GM12878 (cell line): ENCODE data around the gene LCN12. TPM values are rescaled to one million over a fixed set of nuclear protein-coding genes. Genes with fewer than 3 reads are reported as not detected.
A peak's percentile ranks its signal among the peaks of the same experiment; 100 is the strongest.

Experiments
- ATAC-seq: fragments of 200-7000 bp; cut with Tn5 transposase; 3 replicates; pipeline ENCODE4 v1.9.1; 2020; ENCODE audit warnings: mild to moderate bottlenecking, moderate library complexity
- BruUV-seq: library from RNA; stranded (reverse); fragments of 400-500 nt; replicated peaks from 2 replicates; lab custom pipeline; 2021; lab: Mats Ljungman, UMichigan
- CTCF ChIA-PET: fragments of 300-600 bp; sonication (Branson Sonifier 250); formaldehyde crosslinking; extraction: SDS; loops from one replicate; lab custom pipeline; 2021; ENCODE audit warnings: inconsistent platforms; lab: Yijun Ruan, JAX
- POLR2A ChIA-PET: fragments of 350-600 bp; formaldehyde crosslinking; extraction: SDS; loops from one replicate; lab custom pipeline; 2021; ENCODE audit warnings: inconsistent platforms; lab: Charles Lee
- RAD21 ChIA-PET: fragments of 300-600 bp; sonication (Branson Sonifier 250); formaldehyde crosslinking; loops from one replicate; lab custom pipeline; 2023; ENCODE audit warnings: antibody characterized with exemption; ENCODE audit not compliant: unreplicated experiment; lab: Charles Lee
- SMC1A ChIA-PET: fragments of 300-600 bp; sonication (Branson Sonifier 250); formaldehyde crosslinking; loops from one replicate; lab custom pipeline; 2023; ENCODE audit not compliant: unreplicated experiment, uncharacterized antibody; lab: Charles Lee
- DNase-seq: peaks from one replicate; pipeline ENCODE4 v3.0.0-alpha.2; 2011; ENCODE audit warnings: low read depth, low spot score
- FAIRE-seq: peaks from 3 replicates; lab custom pipeline; 2011; peaks lifted over from hg19 to GRCh38; lab: Jason Lieb, UNC
- H2AFZ ChIP-seq: 2 replicates; pipeline ENCODE4 v1.6.0; 2011; ENCODE audit warnings: low read depth, low read length, control low read depth; ENCODE audit not compliant: control insufficient read depth
- H3K27ac ChIP-seq: 2 replicates; pipeline ENCODE4 v1.5.1; 2011; ENCODE audit warnings: control low read depth; ENCODE audit not compliant: control insufficient read depth, insufficient read depth
- H3K27me3 ChIP-seq, 2 experiments: replicated peaks in 1 of 2; 2 replicates each; pipeline versions ENCODE4 v1.6.0 to v1.6.1; 2011; ENCODE audit warnings: low read length in 1 of 2; ENCODE audit not compliant: control insufficient read depth in 2 of 2, insufficient read depth in 2 of 2
- H3K36me3 ChIP-seq, 2 experiments: 2 replicates each; pipeline ENCODE4 v1.5.1; 2011; ENCODE audit warnings: low read length in 1 of 2; ENCODE audit not compliant: control insufficient read depth in 2 of 2, insufficient read depth in 2 of 2
- H3K4me1 ChIP-seq: 2 replicates; pipeline ENCODE4 v1.6.1; 2011; ENCODE audit warnings: mild to moderate bottlenecking, low read length, moderate library complexity, mixed read lengths; ENCODE audit not compliant: control insufficient read depth, insufficient read depth
- H3K4me2 ChIP-seq: 2 replicates; pipeline ENCODE4 v1.6.0; 2011; ENCODE audit warnings: control low read depth; ENCODE audit not compliant: control insufficient read depth, insufficient read depth
- H3K4me3 ChIP-seq: fragments of 200-600 bp; sonication (generic); 2 replicates; pipeline ENCODE4 v1.5.1; 2016
- H3K79me2 ChIP-seq: 2 replicates; pipeline ENCODE4 v1.6.0; 2011; ENCODE audit warnings: low read length; ENCODE audit not compliant: control insufficient read depth, insufficient read depth
- H3K9ac ChIP-seq: 2 replicates; pipeline ENCODE4 v1.8.0; 2011; ENCODE audit warnings: low read length, control low read depth, mixed read lengths; ENCODE audit not compliant: control insufficient read depth, insufficient read depth
- H3K9me3 ChIP-seq: replicated peaks from 3 replicates; pipeline ENCODE4 v1.5.1; 2011; ENCODE audit warnings: mild to moderate bottlenecking, low read length; ENCODE audit not compliant: control insufficient read depth, insufficient read depth
- H4K20me1 ChIP-seq: 2 replicates; pipeline ENCODE4 v1.6.0; 2011; ENCODE audit not compliant: control insufficient read depth, insufficient read depth
- ASH2L ChIP-seq: fragments of 300-600, 200-600 bp; sonication (generic); IDR thresholded peaks from 2 replicates; pipeline ENCODE4 v1.6.1; 2017; ENCODE audit warnings: low read depth, mild to moderate bottlenecking, borderline replicate concordance
- BCL3 ChIP-seq: IDR thresholded peaks from 2 replicates; pipeline ENCODE4 v1.6.1; 2011; ENCODE audit warnings: borderline replicate concordance, low read depth, mild to moderate bottlenecking, moderate library complexity, low read length; ENCODE audit not compliant: insufficient read depth, poor library complexity, severe bottlenecking
- BHLHE40 ChIP-seq, 2 experiments: fragments of 450-650 bp in 1 of 2; IDR thresholded peaks; 2 replicates each; pipeline ENCODE4 v1.6.1; 2011 to 2017; ENCODE audit warnings: low read depth in 2 of 2, borderline replicate concordance in 1 of 2, improper control_type of control experiment in 1 of 2, low read length in 1 of 2, mild to moderate bottlenecking in 1 of 2
- CTCF ChIP-seq, 3 experiments: IDR thresholded peaks in 2 of 3; conservative IDR thresholded peaks in 1 of 3; 2 replicates each; pipeline ENCODE4 v1.5.1; 2011; ENCODE audit warnings: low read depth in 3 of 3, low read length in 3 of 3, mild to moderate bottlenecking in 3 of 3, control low read depth in 2 of 3, moderate library complexity in 2 of 3, inconsistent platforms in 1 of 3, mixed read lengths in 1 of 3; ENCODE audit not compliant: control insufficient read depth in 2 of 3, insufficient read depth in 1 of 3; ENCODE audit errors: extremely low read depth in 1 of 3
- IRF4 ChIP-seq: IDR thresholded peaks from 2 replicates; pipeline ENCODE4 v1.6.1; 2011; ENCODE audit warnings: low read depth, low read length
- KLF5 ChIP-seq: fragments of 450-650 bp; IDR thresholded peaks from 2 replicates; pipeline ENCODE4 v1.6.1; 2014; ENCODE audit warnings: mild to moderate bottlenecking; ENCODE audit not compliant: partially characterized antibody
- LARP7 ChIP-seq: fragments of 450-650 bp; IDR thresholded peaks from 2 replicates; pipeline ENCODE4 v1.6.1; 2017; ENCODE audit warnings: mild to moderate bottlenecking
- MAX ChIP-seq: IDR thresholded peaks from 2 replicates; pipeline ENCODE4 v1.6.1; 2012; ENCODE audit warnings: low read depth, low read length, improper control_type of control experiment
- NKRF ChIP-seq: fragments of 450-650 bp; conservative IDR thresholded peaks from 2 replicates; pipeline ENCODE4 v1.6.1; 2017; ENCODE audit warnings: mild to moderate bottlenecking, moderate library complexity
- RELA ChIP-seq: fragments of 450-650 bp; IDR thresholded peaks from 2 replicates; pipeline ENCODE4 v1.8.0; 2014; ENCODE audit warnings: borderline replicate concordance; ENCODE audit not compliant: partially characterized antibody
- SMARCA5 ChIP-seq: fragments of 450-650 bp; IDR thresholded peaks from 2 replicates; pipeline ENCODE4 v1.6.1; 2017; ENCODE audit warnings: mild to moderate bottlenecking
- ZBTB11 ChIP-seq: fragments of 450-650 bp; formaldehyde crosslinking; IDR thresholded peaks from 2 replicates; pipeline ENCODE4 v1.5.0; 2022; ENCODE audit warnings: mild to moderate bottlenecking, missing genetic modification characterization
- ZNF217 ChIP-seq: fragments of 450-650 bp; IDR thresholded peaks from 2 replicates; pipeline ENCODE4 v1.6.1; 2017; ENCODE audit warnings: antibody characterized with exemption, mild to moderate bottlenecking
- ZSCAN29 ChIP-seq: fragments of 450-650 bp; IDR thresholded peaks from 2 replicates; pipeline ENCODE4 v1.6.1; 2017; ENCODE audit warnings: mild to moderate bottlenecking, moderate library complexity
- WGBS: methylation state at CpG from one replicate; pipeline ENCODE4 v1.1.6; 2016; ENCODE audit warnings: low lambda C conversion rate; ENCODE audit not compliant: insufficient replicate concordance, insufficient coverage; ENCODE audit errors: missing lambda C conversion rate; 5-methylcytosine and 5-hydroxymethylcytosine counted together
- in situ Hi-C: fragments of 300-500 bp; cut with MboI; formaldehyde crosslinking; loops from 9 replicates; pipeline ENCODE4 v1.14.3; 2018; ENCODE audit warnings: mixed read lengths
- intact Hi-C: fragments of 100-400 bp; cut with micrococcal nuclease; formaldehyde crosslinking; loops from one replicate; pipeline ENCODE4 v1.14.2; 2022; ENCODE audit not compliant: unreplicated experiment
- polyA plus RNA-seq, 11 experiments: library from polyadenylated mRNA; depleted of rRNA in 4 of 11; unstranded in 6 of 11; stranded (reverse) in 5 of 11; fragments of >200 nt; fragmentation: Nextera tagmentation in 4 of 11; fragmentation: Illumina TruSeq in 1 of 11; extraction: Ambion mirVana in 4 of 11; extraction: Trizol in 1 of 11; gene quantifications; 1 replicate in 1 of 11; 2 replicates in 10 of 11; pipeline versions ENCODE4 v1.2.1 to v1.2.3, GENCODE V29; 2011 to 2016; ENCODE audit warnings: inconsistent platforms in 2 of 11, missing spikeins in 2 of 11, low read depth in 1 of 11
- total RNA-seq, 4 experiments: library from RNA; depleted of rRNA in 3 of 4; stranded (reverse); fragments of >200 nt in 3 of 4; fragmentation: Illumina TruSeq in 1 of 4; extraction: Trizol in 1 of 4; gene quantifications; 2 replicates each; pipeline versions ENCODE4 v1.2.1 to v1.2.3, GENCODE V29; 2013 to 2021

The LCN12 gene
- total and polyA plus RNA-seq, 10 of the 15 experiments (the other 5 are each of a cell fraction or from before 2014, with no cell fraction given), result 0.06 to 0.64 (median 0.40) TPM; not detected in 3

GRCh38 chr9:136944212-136944518, 7.9 kb upstream of the LCN12 start:
- no peak for FAIRE-seq
- Histone ChIP-seq H3K4me1 (peaks cover 4% of the 10 kb centered on the region), H3K4me3 (peak overlapping the region; percentile 98), H3K27me3 (no peaks in the 10 kb centered on the region), H3K79me2 (peaks cover 19% of the 10 kb centered on the region), H3K9me3 (no peaks in the 10 kb centered on the region), H3K9ac (peak overlapping the region; percentile 85), H3K36me3 (peaks cover 0 to 26% of the 10 kb centered on the region in 2 experiments; a peak in 3 of 4 replicates), H4K20me1 (no peaks in the 10 kb centered on the region), H2AFZ (peak overlapping the region; percentile 6), H3K4me2 (no peak overlapping the region), H3K27ac (peak overlapping the region; percentile 91)
- peak; percentile 65 for ATAC-seq
- in situ Hi-C loops (no loop called here), intact Hi-C loops (loop anchor here (1.0 to 10.0 kb wide), 3 partner anchors 47 to 149 kb away; partner anchors contain the start of genes CCDC183, MAMDC4 and TMEM141)
- POLR2A ChIA-PET, result interaction anchor here (1.2 to 2.5 kb wide), 3 partner anchors 42 to 96 kb away, joined by 5 to 6 read pairs (median 5); partner anchors contain the start of gene TRAF2
- under 1% methylated on average over 41 of the region's 45 CpGs for WGBS
- CTCF ChIA-PET, result interaction anchor here (1.0 to 2.5 kb wide), 6 partner anchors 18 to 124 kb away, joined by 3 to 12 read pairs (median 4); partner anchors contain the start of genes AJM1 and TRAF2
- SMC1A ChIA-PET, result interaction anchor here (0.8 kb wide), 1 partner anchor 153 kb away, joined by 3 read pairs; the partner anchor contains the start of gene TMEM141
- DNase-seq, result no peak
- no TSS peak for BruUV-seq
- RAD21 ChIA-PET, result interaction anchor here (1.2 kb wide), 1 partner anchor 46 kb away, joined by 5 read pairs; no protein-coding TSS in a partner anchor
- TF ChIP-seq ZBTB11 (CRISPR knock-in tag) (0 out of 2 replicates have a peak, but pooled peaks have one; percentile 12), ASH2L (0 out of 2 replicates have a peak, but pooled peaks have one; percentile 42), NKRF (peak; percentile 90), CTCF (IDR thresholded peaks at IDR 0.05 in 2 of 3, conservative IDR thresholded peaks at IDR 0.05 in 1 of 3; ENCODE audit: control insufficient read depth in 2 of 3, extremely low read depth in 1 of 3, insufficient read depth in 1 of 3, low read depth in 3 of 3, low read length in 3 of 3) (peak in 1 of 3 experiments; percentile 24; a peak in 1 of 6 replicates), KLF5 (peak; percentile 27), IRF4 (no peak), RELA (no peak), MAX (no peak), ZNF217 (peak; percentile 17; the same call in 1 of the 2 replicates), ZSCAN29 (peak; percentile 36; the same call in 1 of the 2 replicates), BCL3 (no peak), SMARCA5 (peak; percentile 89), LARP7 (peak; percentile 99), BHLHE40 (IDR thresholded peaks at IDR 0.05; ENCODE audit: borderline replicate concordance in 1 of 2, low read depth in 2 of 2, low read length in 1 of 2) (peak in 1 of 2 experiments; percentile 90; a peak in 3 of 4 replicates)
